NCI-H1417 treated with DMSO at 0.1 percent for 48 hours (cell line): ENCODE results near the gene RFNG.

Experiments used
- DNase-seq: peaks from one replicate; lab custom pipeline; 2025; lab: John Stamatoyannopoulos, UW

Gene RFNG

DNA sequence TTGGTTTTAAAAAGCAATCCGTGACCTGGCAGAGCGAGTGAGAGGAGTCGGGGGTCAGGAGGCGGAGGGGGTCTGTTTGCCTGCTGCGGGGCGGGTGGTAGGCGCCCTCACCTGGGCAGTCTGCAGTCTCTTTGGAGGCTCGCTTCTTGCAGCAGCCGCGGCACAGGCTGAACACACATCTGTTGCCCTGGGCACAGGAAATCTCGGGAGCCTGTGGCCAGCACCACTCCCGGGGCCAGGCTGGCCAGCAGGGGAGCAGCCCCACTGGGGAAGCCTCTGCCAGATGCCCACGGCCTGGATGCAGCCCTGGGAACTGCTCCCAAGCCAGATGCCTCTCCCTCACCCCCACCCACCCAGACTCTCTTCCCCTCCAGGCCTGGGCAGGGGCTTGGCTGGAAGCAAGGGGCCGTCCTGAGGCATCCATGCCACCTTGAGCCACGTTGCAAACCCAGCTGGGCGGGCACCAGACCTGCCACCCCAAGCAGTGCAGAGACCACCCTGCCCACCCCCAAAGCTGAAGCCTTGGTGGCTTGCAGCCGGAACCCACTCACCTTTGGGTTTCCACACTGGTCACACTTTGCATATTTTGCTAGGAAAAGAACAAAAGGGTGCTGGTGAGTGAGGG lies 6.7 kb upstream of the RFNG start:
- DNase-seq = no peak

DNA sequence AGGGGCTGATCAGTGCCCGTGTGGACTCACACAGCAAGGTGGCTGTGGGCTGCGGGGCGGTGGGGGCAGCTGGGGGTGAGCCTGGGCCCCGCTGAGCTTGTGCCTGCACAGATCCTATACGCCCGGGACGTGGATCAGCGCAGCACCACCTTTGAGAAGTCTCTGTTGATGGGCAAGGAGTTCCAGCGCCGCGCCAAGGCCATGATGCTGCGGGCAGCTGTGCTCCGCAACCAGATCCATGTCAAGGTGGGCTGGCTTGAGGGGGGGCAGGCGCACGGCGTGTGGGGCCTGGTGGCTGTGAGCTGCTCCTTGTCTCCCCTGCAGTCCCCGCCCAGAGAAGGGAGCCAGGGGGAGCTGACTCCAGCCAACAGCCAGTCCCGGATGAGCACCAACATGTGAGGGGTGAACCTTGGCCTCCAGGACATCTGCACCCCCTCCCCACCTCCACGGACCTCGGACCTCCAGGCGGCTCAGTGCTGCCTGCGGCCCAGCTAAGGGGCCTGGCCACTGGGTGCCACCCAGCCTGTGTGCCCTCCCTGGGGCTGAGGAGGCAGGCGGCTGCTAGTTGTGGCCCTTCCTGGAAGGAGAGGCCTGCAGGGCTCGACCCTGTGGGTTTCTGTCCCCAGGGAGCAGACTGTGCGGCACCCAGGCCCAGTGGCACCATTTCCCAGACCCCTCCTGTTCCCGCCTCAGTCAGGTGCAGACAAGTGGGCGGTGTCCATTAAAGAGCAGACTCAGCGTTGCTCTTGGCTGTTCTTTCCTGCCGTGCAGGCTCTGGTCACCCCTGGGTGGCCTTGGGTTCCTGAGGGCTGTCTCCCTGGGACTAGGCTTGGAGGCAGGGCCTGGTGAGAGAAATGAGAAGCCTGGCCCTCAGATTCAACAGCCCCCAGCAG lies 5.4 kb upstream of the RFNG start:
- DNase-seq = no peak

- DNase-seq = no peak
These were observed 4.5 kb upstream of the RFNG start for GRCh38 chr17:82055965-82056728.

DNA sequence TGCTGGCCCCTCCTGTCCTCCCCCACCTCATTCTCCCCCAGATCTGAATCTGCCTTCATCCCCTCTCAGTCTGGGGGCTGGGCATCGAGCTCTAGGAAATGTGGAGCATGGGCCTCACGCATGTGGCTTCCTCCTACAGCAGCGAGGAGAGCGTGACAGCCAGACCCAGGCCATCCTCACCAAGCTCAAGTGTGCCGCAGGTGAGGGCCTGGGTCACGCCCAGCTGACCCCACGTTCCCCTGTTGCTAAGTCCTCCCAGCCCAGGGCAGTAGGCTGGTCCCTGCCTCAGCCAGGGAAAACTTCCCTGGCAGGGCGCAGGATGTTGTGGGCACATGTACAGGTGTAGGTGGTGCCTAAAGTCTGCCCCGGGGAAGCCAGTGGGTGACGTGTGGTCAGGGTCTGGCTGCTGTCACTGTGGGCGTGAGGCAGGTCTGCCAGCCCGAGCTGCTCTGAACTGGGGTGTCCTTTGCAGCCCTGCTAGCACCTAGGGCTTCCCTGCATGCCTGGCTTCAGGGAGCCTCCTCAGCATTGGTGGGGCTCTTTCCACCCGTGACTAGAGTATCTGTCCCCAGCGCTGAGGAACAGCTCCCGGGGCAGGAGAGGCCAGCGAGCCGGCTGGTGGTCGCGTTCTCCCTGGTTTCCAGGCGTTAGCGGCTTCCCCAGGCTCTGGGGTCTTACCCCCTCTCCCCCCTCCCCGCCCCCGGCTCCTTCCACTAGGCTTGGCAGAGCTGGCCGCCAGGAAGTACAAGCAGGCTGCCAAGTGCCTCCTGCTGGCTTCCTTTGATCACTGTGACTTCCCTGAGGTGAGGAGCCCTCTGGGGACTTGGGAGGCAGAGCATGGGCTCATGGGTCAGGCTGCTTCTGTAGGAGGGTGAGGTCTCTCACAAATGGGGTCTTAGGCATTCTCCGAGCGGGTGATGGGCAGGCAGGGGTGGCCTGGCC lies 3.7 kb upstream of the RFNG start:
- no peak for DNase-seq

- DNase-seq = no peak
These were observed 2.9 kb upstream of the RFNG start for GRCh38 chr17:82054351-82055022.

DNA sequence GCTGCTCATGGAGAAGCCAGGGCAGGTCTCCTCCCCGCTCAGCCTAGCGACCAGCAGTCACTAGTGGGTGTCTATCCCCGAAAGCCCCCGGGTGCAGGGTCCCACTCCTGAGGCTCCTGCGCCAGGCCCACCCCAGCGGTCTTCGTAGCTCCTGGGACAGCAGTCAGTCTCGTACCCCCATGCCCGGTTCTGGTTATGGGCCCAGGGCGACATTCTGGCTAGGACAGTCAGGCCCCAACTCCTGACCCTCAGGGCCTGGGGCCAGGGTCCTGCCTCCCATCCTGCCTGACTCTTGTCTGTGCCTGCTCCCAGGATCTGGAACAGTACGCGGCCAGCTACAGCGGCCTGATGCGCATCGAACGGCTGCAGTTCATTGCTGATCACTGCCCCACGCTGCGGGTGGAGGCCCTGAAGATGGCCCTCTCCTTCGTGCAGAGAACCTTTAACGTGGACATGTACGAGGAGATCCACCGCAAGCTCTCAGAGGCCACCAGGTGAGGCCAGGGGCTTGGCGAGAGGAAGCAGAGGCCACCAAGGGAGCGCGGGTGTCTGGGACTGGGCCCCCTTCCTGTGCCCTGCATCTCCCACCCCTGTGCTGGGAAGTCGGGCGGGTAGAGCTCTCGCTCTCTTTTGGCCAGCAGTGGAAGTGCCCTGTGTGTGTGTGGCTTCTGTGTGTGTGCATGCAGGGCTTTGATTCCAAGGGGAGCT lies 2.1 kb upstream of the RFNG start:
- no peak for DNase-seq

GRCh38 chr17:82053130-82053529 lies 1.5 kb upstream of the RFNG start:
- DNase-seq = no peak

DNA sequence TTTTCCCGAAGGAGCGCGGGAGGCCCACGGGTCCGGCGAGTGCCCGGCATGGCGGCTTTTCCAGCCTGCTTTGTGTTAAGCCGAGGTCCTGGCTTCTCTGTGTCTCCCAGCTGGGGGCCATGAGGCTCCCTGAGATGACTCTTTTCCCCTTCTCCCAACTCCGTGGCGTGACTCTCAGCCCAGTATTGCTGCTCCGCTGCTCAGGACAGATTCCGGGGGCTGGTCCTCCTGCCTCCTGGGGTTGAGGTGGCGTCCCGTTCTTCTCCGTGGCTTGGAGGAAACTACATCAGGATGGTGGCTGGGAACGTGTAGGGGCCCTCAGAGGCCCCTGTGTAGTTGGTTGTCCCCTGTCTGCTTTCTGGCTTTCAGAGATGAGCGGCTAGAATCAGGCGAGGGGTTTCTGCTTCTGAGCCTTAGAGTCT lies 1.0 kb upstream of the RFNG start:
- no peak for DNase-seq

GRCh38 chr17:82050761-82051641 lies 610 bp downstream of the RFNG start:
- DNase-seq = no peak

- no peak for DNase-seq
These were observed 1.4 kb downstream of the RFNG start for GRCh38 chr17:82050152-82050760.

- DNase-seq = no peak
These were observed 2.1 kb downstream of the RFNG start for GRCh38 chr17:82049521-82049971.

DNA sequence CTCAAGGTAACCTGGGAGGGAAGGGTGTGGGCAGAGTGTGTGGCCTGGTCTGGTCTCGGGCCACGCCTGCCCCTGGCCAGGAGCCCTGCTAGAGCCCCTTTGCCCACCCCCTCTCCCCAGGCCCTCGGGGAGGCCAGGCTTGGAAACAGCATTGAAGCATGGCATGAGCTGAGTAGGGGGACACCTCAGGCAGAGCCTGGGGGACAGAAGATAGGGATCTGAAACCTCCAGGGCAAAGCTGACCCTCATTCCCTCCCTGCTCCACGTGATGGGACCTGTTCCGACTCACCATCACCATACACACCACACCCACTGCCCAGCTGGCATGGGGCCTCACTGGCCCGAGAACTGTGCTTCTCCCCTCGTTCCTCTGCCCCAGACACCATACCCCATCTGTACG lies 2.5 kb downstream of the RFNG start:
- DNase-seq = no peak

GRCh38 chr17:82048571-82048971 lies 3.0 kb downstream of the RFNG start:
- DNase-seq = no peak

GRCh38 chr17:82047914-82048570 lies 3.6 kb downstream of the RFNG start:
- no peak for DNase-seq

DNA sequence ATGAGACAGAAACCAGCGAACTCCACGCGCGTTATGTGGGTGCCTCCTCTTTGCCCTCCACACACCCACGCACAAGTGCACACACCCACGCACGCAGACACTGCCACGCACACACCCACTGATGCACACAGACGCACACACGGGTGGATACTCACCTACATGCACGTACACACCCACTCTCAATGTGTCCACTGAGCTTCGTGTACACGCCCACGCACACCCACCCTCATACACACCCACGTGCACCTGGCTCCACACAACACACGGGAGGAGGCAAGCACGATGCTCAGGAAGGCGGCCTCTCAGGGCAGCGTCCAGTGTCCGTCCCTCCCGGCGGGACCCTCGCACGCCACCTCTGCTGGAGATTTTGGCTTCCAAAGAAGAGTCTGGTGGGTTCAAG lies 4.2 kb downstream of the RFNG start:
- DNase-seq = no peak

DNA sequence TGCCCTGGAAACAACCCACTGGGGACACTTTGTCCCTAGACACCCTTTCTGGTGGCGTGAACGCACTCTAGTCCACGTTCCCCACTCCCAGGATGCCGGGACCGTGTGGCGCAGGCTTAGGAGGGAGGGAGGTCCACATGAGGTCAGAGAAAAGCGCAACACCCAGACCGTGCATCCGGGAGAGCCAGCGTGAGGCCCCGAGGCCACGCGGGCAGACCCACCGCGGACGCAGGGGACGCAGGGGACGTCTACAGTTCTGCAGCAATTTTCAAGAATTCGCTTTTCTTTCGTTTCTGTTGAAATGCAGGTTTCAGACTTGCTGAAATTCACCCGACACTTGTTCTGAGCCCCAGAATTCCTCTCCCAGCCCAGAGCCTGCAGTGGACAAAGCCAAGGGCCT lies 4.7 kb downstream of the RFNG start:
- DNase-seq = no peak

- no peak for DNase-seq
These were observed 5.6 kb downstream of the RFNG start for GRCh38 chr17:82045936-82046484.

GRCh38 chr17:82043507-82043906 lies 8.1 kb downstream of the RFNG start:
- DNase-seq = no peak
